Measurements from ENCODE around the gene OR1S2. TPM values are rescaled to one million over a fixed set of nuclear protein-coding genes. Genes with fewer than 3 reads are reported as not detected.

Gene OR1S2
- total RNA-seq, 1 donor from 2014 or later = not detected

GRCh38 chr11:58164990-58165389 is 39.0 kb downstream of the OR1S2 start:
- peaks cover 2% of the 10 kb centered on the region for H3K27me3 Mint-ChIP-seq (ENCODE audit: unreplicated experiment)
- no peak overlapping the region for H3K27ac Mint-ChIP-seq (ENCODE audit: unreplicated experiment)
- no peak for DNase-seq
- TF ChIP-seq CTCF (IDR thresholded peaks at IDR 0.05; ENCODE audit: partially characterized antibody, unreplicated experiment) = no peak
- no peaks in the 10 kb centered on the region for H3K36me3 Mint-ChIP-seq (ENCODE audit: unreplicated experiment)
- no peaks in the 10 kb centered on the region for H3K4me1 Mint-ChIP-seq (ENCODE audit: low read depth, unreplicated experiment)
- H3K4me3 Mint-ChIP-seq (ENCODE audit: unreplicated experiment) = no peak overlapping the region
- H3K9me3 Mint-ChIP-seq (ENCODE audit: unreplicated experiment) = no peaks in the 10 kb centered on the region

GRCh38 chr11:58164389-58164788 is 39.6 kb downstream of the OR1S2 start:
- Mint-ChIP-seq H3K27ac (ENCODE audit: unreplicated experiment) (no peak overlapping the region), H3K36me3 (ENCODE audit: unreplicated experiment) (no peaks in the 10 kb centered on the region)

More at GRCh38 chr11:58164389-58164788, 39.6 kb downstream of the OR1S2 start:
- H3K4me3 Mint-ChIP-seq (ENCODE audit: unreplicated experiment) = no peak overlapping the region
- peaks cover 2% of the 10 kb centered on the region for H3K27me3 Mint-ChIP-seq (ENCODE audit: unreplicated experiment)
- no peak for DNase-seq
- no peak for TF ChIP-seq CTCF (IDR thresholded peaks at IDR 0.05; ENCODE audit: partially characterized antibody, unreplicated experiment)
- H3K4me1 Mint-ChIP-seq (ENCODE audit: low read depth, unreplicated experiment) = no peaks in the 10 kb centered on the region
- H3K9me3 Mint-ChIP-seq (ENCODE audit: unreplicated experiment) = no peaks in the 10 kb centered on the region

Other genes with a start within 250 kb of the OR1S2 start
- not detected for gene OR9Q1, start 180.3 kb downstream of the OR1S2 start, total RNA-seq (ENCODE audit: unreplicated experiment)
- gene OR6Q1, start 173.2 kb downstream of the OR1S2 start, total RNA-seq (ENCODE audit: unreplicated experiment) = not detected
- not detected for gene OR9I1, start 78.6 kb downstream of the OR1S2 start, total RNA-seq (ENCODE audit: unreplicated experiment)
- gene OR9Q2, start 15.1 kb downstream of the OR1S2 start, total RNA-seq (ENCODE audit: unreplicated experiment) = not detected
- not detected for gene OR1S1, start 8.6 kb upstream of the OR1S2 start, total RNA-seq (ENCODE audit: unreplicated experiment)
- not detected for gene OR10Q1, start 24.8 kb upstream of the OR1S2 start, total RNA-seq (ENCODE audit: unreplicated experiment)
- gene OR10W1, start 64.1 kb upstream of the OR1S2 start, total RNA-seq (ENCODE audit: unreplicated experiment) = not detected
- gene OR5B17, start 154.9 kb upstream of the OR1S2 start, total RNA-seq (ENCODE audit: unreplicated experiment) = not detected
- gene OR5B3, start 202.7 kb upstream of the OR1S2 start, total RNA-seq (ENCODE audit: unreplicated experiment) = not detected
- not detected for gene OR5B2, start 224.0 kb upstream of the OR1S2 start, total RNA-seq (ENCODE audit: unreplicated experiment)
- gene OR5B12, start 238.1 kb upstream of the OR1S2 start, total RNA-seq (ENCODE audit: unreplicated experiment) = not detected

All from glutamatergic neuron (in vitro differentiated cells).